ENCODE results near the gene SDR42E1. TPM values are rescaled to one million over a fixed set of nuclear protein-coding genes. Genes with fewer than 3 reads are reported as not detected.

Gene SDR42E1
- polyA plus RNA-seq, 1 donor (not counting 4 experiments of a cell fraction or from before 2014, with no cell fraction given), result 20.3 TPM

DNA sequence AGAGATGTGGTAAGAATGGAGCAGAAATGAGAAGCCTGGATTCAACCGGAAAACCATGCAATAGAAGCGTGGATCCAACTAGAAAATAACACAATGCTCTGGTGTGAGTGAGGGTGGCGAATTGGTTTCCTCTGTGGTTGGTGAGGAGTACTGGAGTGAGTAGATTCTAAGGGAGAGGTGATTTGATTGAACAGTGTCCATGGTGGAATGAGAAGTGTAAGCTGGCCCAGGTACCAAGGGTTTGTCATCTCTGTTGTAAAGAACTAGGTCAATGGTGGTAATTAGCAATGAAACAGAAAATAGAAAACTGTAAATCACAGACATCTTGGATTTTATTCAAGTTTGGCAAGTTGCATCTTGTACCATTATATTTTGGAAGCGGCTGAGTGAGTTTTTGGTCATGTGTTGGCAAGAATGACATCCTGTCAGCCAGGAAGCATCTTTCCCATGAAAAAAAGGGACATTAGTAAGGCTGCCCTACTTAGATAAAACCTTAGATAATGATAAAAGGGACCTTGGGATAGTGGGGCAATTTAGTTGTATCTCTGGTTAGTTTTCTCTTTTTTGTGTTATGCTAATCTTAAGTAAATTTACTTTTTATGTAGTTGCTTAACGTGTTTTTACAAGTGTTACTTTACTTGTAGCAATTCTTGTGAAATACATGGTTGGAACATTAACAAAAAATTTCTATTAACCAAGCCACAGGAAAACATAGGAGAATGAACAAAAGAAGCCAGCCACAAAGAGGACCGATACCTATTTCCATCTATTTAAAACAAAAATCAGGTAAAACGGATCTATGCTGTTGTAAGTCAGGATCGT is 44.7 kb upstream of the SDR42E1 start:
- FAIRE-seq, result peak; percentile 76

DNA sequence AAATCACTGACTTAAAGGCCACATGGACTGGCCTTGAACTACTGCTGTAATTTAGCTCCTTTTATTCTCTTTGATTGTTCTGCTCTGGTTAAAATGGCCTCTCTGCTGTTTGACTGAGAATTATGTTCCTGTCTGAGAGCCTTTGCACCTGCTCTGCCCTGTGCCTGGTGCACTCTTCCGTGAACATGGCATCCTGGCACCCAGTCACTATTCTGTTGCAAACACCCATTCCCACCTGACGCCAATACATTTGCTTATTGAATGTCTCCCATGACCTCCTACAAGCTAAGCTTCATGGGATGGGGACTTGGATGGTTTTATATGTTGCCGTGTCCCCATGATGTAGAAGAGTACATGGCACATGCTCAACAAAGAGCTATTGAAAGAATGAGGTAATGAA is 43.8 kb upstream of the SDR42E1 start:
- H4K20me1 ChIP-seq (ENCODE audit: control insufficient read depth, extremely low read depth, insufficient read depth, low read length), result no peaks in the 10 kb centered on the region
- no peak overlapping the region for H3K4me2 ChIP-seq (ENCODE audit: control insufficient read depth, extremely low read depth, insufficient read depth, low read depth, low read length)
- no peaks in the 10 kb centered on the region for H3K9me3 ChIP-seq (ENCODE audit: control insufficient read depth, low read depth, low read length)
- no peak overlapping the region for H3K9ac ChIP-seq (ENCODE audit: control insufficient read depth, extremely low read depth, insufficient read depth, low read length)
- H3K4me1 ChIP-seq (ENCODE audit: control insufficient read depth, extremely low read depth, insufficient read depth, low read length), result peaks cover 18% of the 10 kb centered on the region
- no peaks in the 10 kb centered on the region for H3K36me3 ChIP-seq (ENCODE audit: control insufficient read depth in 2 of 2, extremely low read depth in 1 of 2, insufficient read depth in 2 of 2, low read length in 2 of 2)
- dilution Hi-C loops (cut with MboI; ENCODE audit: extremely low pct_ligation_motif_present, low sequenced_read_pairs), result no loop called here
- H3K4me3 ChIP-seq (ENCODE audit: control insufficient read depth in 2 of 3, extremely low read depth in 1 of 3, insufficient read depth in 2 of 3, low read depth in 1 of 3, low read length in 3 of 3), result no peak overlapping the region
- TF ChIP-seq, protein P1, sequence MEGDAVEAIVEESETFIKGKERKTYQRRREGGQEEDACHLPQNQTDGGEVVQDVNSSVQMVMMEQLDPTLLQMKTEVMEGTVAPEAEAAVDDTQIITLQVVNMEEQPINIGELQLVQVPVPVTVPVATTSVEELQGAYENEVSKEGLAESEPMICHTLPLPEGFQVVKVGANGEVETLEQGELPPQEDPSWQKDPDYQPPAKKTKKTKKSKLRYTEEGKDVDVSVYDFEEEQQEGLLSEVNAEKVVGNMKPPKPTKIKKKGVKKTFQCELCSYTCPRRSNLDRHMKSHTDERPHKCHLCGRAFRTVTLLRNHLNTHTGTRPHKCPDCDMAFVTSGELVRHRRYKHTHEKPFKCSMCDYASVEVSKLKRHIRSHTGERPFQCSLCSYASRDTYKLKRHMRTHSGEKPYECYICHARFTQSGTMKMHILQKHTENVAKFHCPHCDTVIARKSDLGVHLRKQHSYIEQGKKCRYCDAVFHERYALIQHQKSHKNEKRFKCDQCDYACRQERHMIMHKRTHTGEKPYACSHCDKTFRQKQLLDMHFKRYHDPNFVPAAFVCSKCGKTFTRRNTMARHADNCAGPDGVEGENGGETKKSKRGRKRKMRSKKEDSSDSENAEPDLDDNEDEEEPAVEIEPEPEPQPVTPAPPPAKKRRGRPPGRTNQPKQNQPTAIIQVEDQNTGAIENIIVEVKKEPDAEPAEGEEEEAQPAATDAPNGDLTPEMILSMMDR (optimal IDR thresholded peaks at IDR 0.05 in 1 of 3, IDR thresholded peaks at IDR 0.05 in 1 of 3, conservative IDR thresholded peaks at IDR 0.05 in 1 of 3; ENCODE audit: extremely low read depth in 1 of 3, insufficient read depth in 2 of 3, low read length in 3 of 3), result no peak
- TF ChIP-seq EZH2 (IDR thresholded peaks at IDR 0.05; ENCODE audit: low read length), result no peak
- H3K79me2 ChIP-seq (ENCODE audit: control insufficient read depth, insufficient read depth, low read length), result no peaks in the 10 kb centered on the region
- no peak overlapping the region for H2AFZ ChIP-seq (ENCODE audit: control insufficient read depth, low read length)
- H3K27me3 ChIP-seq (ENCODE audit: control insufficient read depth, extremely low read depth, insufficient read depth, low read length), result no peaks in the 10 kb centered on the region
- FAIRE-seq (no peak), DNase-seq (ENCODE audit: low read depth, low spot score) (no peak)
- no peak overlapping the region for H3K27ac ChIP-seq (ENCODE audit: control insufficient read depth, insufficient read depth, low read length)
- no peaks in the 10 kb centered on the region for H3K9me1 ChIP-seq (ENCODE audit: control insufficient read depth, extremely low read depth, insufficient read depth, low read length)

More for the DNA sequence above, 44.7 kb upstream of the SDR42E1 start:
- Histone ChIP-seq H4K20me1 (ENCODE audit: control insufficient read depth, extremely low read depth, insufficient read depth, low read length) (no peaks in the 10 kb centered on the region), H3K4me1 (ENCODE audit: control insufficient read depth, extremely low read depth, insufficient read depth, low read length) (peaks cover 18% of the 10 kb centered on the region), H3K9me3 (ENCODE audit: control insufficient read depth, low read depth, low read length) (no peaks in the 10 kb centered on the region), H3K9ac (ENCODE audit: control insufficient read depth, extremely low read depth, insufficient read depth, low read length) (no peak overlapping the region), H3K79me2 (ENCODE audit: control insufficient read depth, insufficient read depth, low read length) (no peaks in the 10 kb centered on the region), H3K27ac (ENCODE audit: control insufficient read depth, insufficient read depth, low read length) (peak overlapping the region; percentile 71), H3K9me1 (ENCODE audit: control insufficient read depth, extremely low read depth, insufficient read depth, low read length) (no peaks in the 10 kb centered on the region), H3K4me2 (ENCODE audit: control insufficient read depth, extremely low read depth, insufficient read depth, low read depth, low read length) (peak overlapping the region; percentile 78), H2AFZ (ENCODE audit: control insufficient read depth, low read length) (peak overlapping the region; percentile 18), H3K4me3 (ENCODE audit: control insufficient read depth in 2 of 3, extremely low read depth in 1 of 3, insufficient read depth in 2 of 3, low read depth in 1 of 3, low read length in 3 of 3) (no peak overlapping the region), H3K27me3 (ENCODE audit: control insufficient read depth, extremely low read depth, insufficient read depth, low read length) (no peaks in the 10 kb centered on the region), H3K36me3 (ENCODE audit: control insufficient read depth in 2 of 2, extremely low read depth in 1 of 2, insufficient read depth in 2 of 2, low read length in 2 of 2) (no peaks in the 10 kb centered on the region)
- dilution Hi-C loops (cut with MboI; ENCODE audit: extremely low pct_ligation_motif_present, low sequenced_read_pairs), result no loop called here
- TF ChIP-seq EZH2 (IDR thresholded peaks at IDR 0.05; ENCODE audit: low read length), result no peak
- TF ChIP-seq, protein P1 (optimal IDR thresholded peaks at IDR 0.05 in 1 of 3, IDR thresholded peaks at IDR 0.05 in 1 of 3, conservative IDR thresholded peaks at IDR 0.05 in 1 of 3; ENCODE audit: extremely low read depth in 1 of 3, insufficient read depth in 2 of 3, low read length in 3 of 3), result no peak
- peak; percentile 61 for DNase-seq (ENCODE audit: low read depth, low spot score)

All from keratinocyte (primary cell).